UCSD-AML1 (cell line): ENCODE results near the gene EMC6.

ENCODE experiments used
- DNase-seq: peaks from one replicate; lab custom pipeline; 2025; ENCODE audit not compliant: unreplicated experiment; lab: John Stamatoyannopoulos, UW

Gene EMC6

DNA sequence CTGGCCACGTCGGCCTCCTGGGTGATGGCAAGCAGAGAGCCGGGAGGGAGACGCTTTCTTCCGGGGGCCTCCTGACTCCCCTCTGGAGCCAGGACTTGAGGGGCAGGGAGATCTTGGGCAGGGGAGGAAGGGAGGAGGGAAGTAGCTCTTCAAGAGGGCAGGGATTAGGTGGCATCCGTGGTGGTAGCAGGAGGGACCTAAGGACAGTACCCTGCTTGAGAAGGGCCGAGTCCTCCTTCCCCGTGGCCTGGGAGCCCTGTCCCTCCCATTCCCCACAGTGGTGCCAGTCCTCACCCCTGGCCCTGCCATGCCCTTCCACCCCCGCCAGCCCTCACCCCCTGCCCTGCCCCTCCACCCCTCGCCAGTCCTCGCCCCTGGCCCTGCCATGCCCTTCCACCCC lies 12.8 kb upstream of the EMC6 start:
- no peak for DNase-seq

DNA sequence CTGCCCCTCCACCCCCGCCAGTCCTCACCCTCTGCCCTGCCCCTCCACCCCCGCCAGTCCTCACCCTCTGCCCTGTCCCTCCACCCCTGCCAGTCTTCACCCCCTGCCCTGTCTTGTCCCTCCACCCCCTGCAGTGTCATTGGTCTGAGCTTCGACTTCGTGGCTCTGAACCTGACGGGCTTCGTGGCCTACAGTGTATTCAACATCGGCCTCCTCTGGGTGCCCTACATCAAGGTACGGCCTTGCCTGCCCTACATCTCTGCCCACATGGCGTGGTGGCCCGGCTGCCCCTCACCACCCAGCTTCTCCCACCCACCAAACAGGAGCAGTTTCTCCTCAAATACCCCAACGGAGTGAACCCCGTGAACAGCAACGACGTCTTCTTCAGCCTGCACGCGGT lies 12.3 kb upstream of the EMC6 start:
- DNase-seq = no peak

DNA sequence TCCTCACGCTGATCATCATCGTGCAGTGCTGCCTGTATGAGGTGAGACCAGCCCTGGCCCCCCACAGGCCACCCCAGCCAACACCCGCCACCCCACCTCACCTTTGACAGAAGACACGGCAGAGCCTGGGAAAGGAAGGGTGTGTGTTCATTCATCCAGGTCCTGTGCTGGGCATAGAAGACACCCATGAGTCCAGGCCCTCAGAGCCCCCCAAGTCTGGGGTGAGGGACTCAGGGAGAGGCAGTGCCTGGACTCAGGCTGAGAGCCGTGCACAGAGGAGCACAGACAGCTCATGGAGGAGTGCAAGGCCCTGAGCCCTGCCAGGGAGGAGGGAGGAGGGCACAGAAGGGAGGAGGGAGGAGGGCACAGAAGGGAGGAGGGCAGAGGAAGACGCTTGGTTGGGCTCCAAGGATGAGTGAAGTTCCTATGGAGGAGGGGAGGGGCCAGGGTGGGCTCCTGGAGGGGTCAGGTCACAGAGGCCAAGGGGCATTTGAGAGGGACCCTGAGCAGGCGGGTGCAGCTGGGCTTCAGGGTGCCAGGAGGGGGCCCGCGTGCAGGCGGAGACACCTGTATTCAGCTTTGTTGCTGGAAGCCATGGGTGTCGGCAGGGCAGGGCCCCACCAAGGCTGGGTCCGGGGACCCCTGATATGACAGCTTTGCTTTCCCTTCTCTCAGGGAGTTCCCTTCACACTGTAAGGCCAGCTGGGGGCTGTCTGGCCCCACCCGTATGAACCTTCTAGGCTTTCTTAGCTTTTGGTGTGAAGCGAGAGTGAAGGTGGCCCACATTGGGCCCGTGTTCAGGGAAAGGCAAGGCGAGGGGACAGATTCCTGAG lies 11.6 kb upstream of the EMC6 start:
- no peak for DNase-seq

DNA sequence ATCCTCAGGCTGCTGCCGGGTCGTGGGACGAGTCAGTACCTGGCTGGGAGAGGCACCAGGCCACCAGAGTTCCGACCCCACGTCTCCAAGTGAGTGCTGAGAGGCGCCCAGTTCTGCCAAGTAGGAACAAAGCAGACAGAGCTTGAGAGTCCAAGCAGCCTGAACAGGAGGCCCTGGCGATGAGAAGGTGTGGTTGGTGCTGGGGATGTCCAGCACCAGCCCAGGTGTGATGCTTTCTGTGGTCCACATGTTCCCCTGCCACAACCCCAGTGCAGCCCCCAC lies 11.1 kb upstream of the EMC6 start:
- no peak for DNase-seq

- DNase-seq = no peak
These were observed 10.5 kb upstream of the EMC6 start for GRCh38 chr17:3657874-3658783.

- no peak for DNase-seq
These were observed 9.7 kb upstream of the EMC6 start for GRCh38 chr17:3658784-3659449.

DNA sequence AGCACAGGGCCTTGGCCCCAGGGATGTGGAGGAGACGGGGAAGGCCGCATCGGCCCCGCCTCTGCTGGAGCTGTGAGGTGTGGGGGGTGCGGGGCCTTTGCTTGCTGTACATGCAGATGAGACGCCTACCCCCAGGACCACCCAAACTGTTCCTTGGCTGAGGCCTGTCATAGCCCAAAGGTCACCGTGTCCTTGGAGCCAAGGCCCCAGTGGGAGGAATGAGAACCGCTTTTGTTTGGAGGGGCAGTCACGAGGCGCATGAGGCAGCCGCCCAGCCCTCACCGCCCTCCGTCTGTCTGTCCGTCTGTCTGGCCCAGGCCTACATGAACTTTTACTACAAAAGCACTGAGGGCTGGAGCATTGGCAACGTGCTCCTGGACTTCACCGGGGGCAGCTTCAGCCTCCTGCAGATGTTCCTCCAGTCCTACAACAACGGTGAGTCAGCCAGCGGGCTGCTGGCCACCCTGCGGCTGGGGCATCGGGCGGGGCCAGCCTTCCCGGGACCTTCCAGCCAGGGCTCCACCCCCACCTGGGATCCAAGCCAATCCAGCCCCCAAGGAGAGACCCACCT lies 9.0 kb upstream of the EMC6 start:
- DNase-seq = no peak

- DNase-seq = no peak
These were observed 8.2 kb upstream of the EMC6 start for GRCh38 chr17:3660311-3660891.

DNA sequence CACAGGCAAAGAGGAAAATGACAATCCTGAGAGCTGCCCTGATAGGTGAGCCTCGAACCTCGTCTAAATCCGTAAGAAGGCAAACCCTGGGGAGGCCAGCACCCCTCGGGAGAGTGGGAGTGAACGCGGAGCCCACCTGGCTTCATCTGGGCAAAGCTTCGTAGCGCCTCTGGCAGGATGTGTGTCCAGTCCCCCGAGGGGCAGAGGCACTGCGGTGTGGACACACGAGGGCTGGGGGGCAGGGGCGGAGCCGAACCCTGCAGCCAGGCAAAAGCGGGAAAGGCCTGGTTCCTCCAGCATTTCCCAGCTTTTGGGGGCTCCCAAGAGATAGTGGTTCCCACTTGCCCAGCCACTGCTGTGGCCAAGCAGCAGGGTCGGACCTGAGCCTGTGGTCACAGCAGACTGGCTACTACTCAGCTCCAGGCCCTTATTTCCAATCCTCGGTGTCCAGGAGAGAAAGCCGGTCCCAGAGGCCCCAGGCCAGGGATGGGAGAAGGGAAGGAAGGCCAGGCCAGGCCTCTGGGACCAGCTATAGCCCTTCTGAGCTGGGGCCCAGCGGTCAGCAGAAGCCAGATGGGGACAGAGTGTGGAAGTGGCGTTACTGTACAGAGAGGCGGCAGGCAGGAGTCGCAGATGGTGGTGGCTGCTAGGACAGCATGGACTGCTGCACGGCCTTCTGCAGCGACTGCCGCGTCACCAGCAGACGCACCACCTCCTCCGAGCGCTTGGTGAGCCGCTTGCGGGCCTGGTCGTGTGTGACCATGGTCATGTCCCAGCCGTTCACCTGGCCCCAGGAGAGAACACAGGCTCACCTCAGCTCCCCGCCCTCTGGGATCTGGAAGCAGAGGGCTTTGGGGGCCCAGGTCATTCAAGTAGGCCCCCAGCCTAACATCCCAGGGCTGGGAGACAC lies 5.3 kb upstream of the EMC6 start:
- no peak for DNase-seq

DNA sequence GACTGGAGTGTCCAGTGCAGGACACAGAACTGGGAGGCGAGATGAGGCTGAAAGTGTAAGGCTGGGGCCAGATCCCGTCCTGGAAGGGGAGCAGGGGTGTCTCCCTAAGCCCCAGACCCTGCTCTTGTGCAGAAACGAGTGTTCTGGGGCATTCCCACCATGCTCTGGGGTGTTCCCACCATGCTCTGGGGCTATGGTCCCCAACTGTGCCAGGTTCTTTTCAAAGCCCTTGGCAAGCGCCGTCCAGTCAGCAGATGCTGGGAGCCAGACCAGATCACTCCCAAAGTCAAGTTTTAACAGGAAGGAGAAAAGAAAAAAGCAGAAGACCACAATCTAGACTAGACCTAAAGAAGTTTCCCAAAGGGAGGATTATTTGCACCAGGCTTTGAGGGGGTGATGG lies 2.8 kb upstream of the EMC6 start:
- DNase-seq = no peak

- no peak for DNase-seq
These were observed 2.1 kb upstream of the EMC6 start for GRCh38 chr17:3666516-3666915.

GRCh38 chr17:3667366-3668278 lies 990 bp upstream of the EMC6 start:
- peak; percentile 69 for DNase-seq

- DNase-seq = no peak
These were observed 404 bp downstream of the EMC6 start for GRCh38 chr17:3669085-3669347.

DNA sequence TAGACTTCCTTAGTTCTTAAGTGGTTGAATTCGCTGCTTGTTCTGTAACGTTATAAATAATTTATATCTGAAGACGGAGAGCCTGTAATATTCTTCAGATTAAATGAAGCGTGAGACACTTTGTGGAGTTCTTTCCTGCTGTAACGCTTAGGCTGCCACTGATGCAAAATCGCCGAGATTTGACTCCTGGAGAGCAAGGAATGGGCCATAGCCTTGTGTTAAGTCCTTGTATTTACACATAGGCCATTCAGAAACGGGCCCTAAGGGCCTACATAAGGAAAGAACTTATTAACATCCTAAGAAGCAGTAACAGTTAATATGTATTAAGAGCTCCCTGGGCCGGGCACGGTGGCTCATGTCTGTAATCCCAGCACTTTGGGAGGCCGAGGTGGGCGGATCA lies 936 bp downstream of the EMC6 start:
- DNase-seq = no peak

- DNase-seq = no peak
These were observed 4.0 kb downstream of the EMC6 start for GRCh38 chr17:3672571-3672970.

- no peak for DNase-seq
These were observed 7.3 kb downstream of the EMC6 start for GRCh38 chr17:3675886-3676285.

GRCh38 chr17:3678095-3678820 lies 9.6 kb downstream of the EMC6 start:
- DNase-seq = no peak

DNA sequence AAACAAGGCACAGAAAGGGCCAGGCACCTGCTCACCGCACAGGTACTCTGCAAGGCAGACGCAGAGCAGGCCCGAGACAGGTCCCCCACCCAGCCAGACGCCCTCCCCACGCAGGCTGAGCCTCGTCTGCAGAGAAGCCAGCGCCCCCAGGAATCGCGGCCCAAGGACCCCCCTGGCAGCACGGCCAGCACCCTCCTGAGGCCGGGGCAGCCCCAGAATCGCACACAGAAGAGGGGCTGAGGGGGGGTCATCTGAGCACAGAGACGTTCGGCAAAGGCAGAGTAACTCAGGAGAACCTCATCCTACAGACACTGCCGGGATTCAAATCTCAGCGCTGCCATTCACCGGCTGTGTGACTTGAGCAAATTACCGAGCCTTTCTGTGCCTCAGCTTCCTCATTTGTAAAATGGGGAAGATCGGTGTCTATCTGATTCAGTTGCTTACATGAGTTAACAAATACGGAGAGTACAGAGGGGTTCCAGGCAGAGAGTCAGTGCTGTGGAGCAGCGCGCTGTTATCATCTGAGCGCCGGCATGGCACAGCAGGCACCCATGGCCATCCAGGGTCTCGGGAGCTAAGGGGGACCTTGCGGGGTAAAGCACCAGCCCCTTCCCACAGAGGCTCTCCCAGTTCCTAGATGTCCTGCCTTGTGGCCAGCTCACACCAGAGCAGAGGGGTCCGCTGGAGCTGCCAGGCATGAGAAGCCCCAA lies 10.4 kb downstream of the EMC6 start:
- DNase-seq = no peak
